DMS114 treated with DMSO at 0.1 percent for 48 hours (cell line): Measurements from ENCODE around the gene DDX54.
"Not testable (repeated sequence)": the region's sequence is repeated elsewhere in the genome, so short reads cannot be mapped to it uniquely, and the experiment has no call there.

Experiments used
- DNase-seq: peaks from one replicate; lab custom pipeline; 2025; ENCODE audit not compliant: unreplicated experiment; lab: John Stamatoyannopoulos, UW

Gene DDX54

GRCh38 chr12:113220593-113221180 is 35.4 kb upstream of the DDX54 start:
- peak; percentile 64 for DNase-seq

- no peak for DNase-seq
Measured at GRCh38 chr12:113216027-113216426, 30.7 kb upstream of the DDX54 start.

- no peak for DNase-seq
Measured at GRCh38 chr12:113214895-113215400, 29.7 kb upstream of the DDX54 start.

- DNase-seq: no peak
Measured at GRCh38 chr12:113211160-113211559, 25.9 kb upstream of the DDX54 start.

- DNase-seq: no peak
Measured at GRCh38 chr12:113208041-113208934, 23.0 kb upstream of the DDX54 start.

GRCh38 chr12:113207613-113208040 is 22.3 kb upstream of the DDX54 start:
- DNase-seq: no peak

GRCh38 chr12:113206802-113207201 is 21.5 kb upstream of the DDX54 start:
- DNase-seq: not testable (repeated sequence)

- no peak for DNase-seq
Measured at GRCh38 chr12:113204804-113205203, 19.5 kb upstream of the DDX54 start.

- no peak for DNase-seq
Measured at GRCh38 chr12:113203852-113204760, 18.8 kb upstream of the DDX54 start.

GRCh38 chr12:113202300-113203075 is 17.2 kb upstream of the DDX54 start:
- DNase-seq: no peak

- DNase-seq: no peak
Measured at GRCh38 chr12:113201187-113202177, 16.2 kb upstream of the DDX54 start.

GRCh38 chr12:113200021-113200797 is 14.9 kb upstream of the DDX54 start:
- DNase-seq: no peak

- DNase-seq: no peak
Measured at GRCh38 chr12:113198296-113198695, 13.0 kb upstream of the DDX54 start.

- DNase-seq: no peak
Measured at GRCh38 chr12:113197518-113198077, 12.3 kb upstream of the DDX54 start.

GRCh38 chr12:113196990-113197389 is 11.7 kb upstream of the DDX54 start:
- DNase-seq: peak; percentile 43

- no peak for DNase-seq
Measured at GRCh38 chr12:113196582-113196981, 11.3 kb upstream of the DDX54 start.

GRCh38 chr12:113195598-113195997 is 10.3 kb upstream of the DDX54 start:
- no peak for DNase-seq

- DNase-seq: no peak
Measured at GRCh38 chr12:113194971-113195391, 9.7 kb upstream of the DDX54 start.
